Left ventricle myocardium inferior (tissue), 1 donor: ENCODE results near the gene RAET1G. TPM values are rescaled to one million over a fixed set of nuclear protein-coding genes. Genes with fewer than 3 reads are reported as not detected.

Source experiments
- DNase-seq: peaks from one replicate; pipeline ENCODE4 v3.0.0-alpha.2; 2020
- H3K27ac ChIP-seq: fragments of 200-600 bp; replicated peaks from 2 replicates; pipeline ENCODE4 v1.8.0; 2021
- H3K27me3 ChIP-seq: fragments of 200-600 bp; 2 replicates; pipeline ENCODE4 v1.8.0; 2021; ENCODE audit warnings: low read depth
- H3K36me3 ChIP-seq: fragments of 200-600 bp; 2 replicates; pipeline ENCODE4 v1.8.0; 2021
- H3K4me1 ChIP-seq: fragments of 200-600 bp; 2 replicates; pipeline ENCODE4 v1.8.0; 2021
- H3K4me3 ChIP-seq: fragments of 200-600 bp; 2 replicates; pipeline ENCODE4 v1.8.0; 2021; ENCODE audit warnings: mild to moderate bottlenecking, moderate library complexity
- H3K9me3 ChIP-seq: fragments of 200-600 bp; replicated peaks from 2 replicates; pipeline ENCODE4 v1.8.0; 2021
- CTCF ChIP-seq: fragments of 200-600 bp; IDR thresholded peaks from 2 replicates; pipeline ENCODE4 v1.8.0; 2021; ENCODE audit warnings: antibody characterized with exemption, mild to moderate bottlenecking, borderline replicate concordance
- intact Hi-C: fragments of 100-400 bp; cut with micrococcal nuclease; formaldehyde crosslinking; loops from one replicate; pipeline ENCODE4 v1.11.0; 2022
- total RNA-seq: library from RNA; stranded (reverse); fragmentation: NEBNext Ultra II Directional; extraction: Animal tissue kit (Norgen Biotek cat#: 25700); gene quantifications from one replicate; pipeline ENCODE4 v1.2.1, GENCODE V29; 2021
- donor health status: DM: no; HTN: yes; CAD: no; lungs with severe emphysema.

The RAET1G gene
- total RNA-seq, 1 donor from 2014 or later = 0.19 TPM

- no peak for DNase-seq
- H3K36me3 ChIP-seq = no peaks in the 10 kb centered on the region
- peak overlapping the region; percentile 70 for H3K4me3 ChIP-seq
- TF ChIP-seq CTCF = no peak
- peaks cover 48% of the 10 kb centered on the region for H3K27me3 ChIP-seq
- intact Hi-C loops = no loop called here
- H3K27ac ChIP-seq = no peak overlapping the region
- no peaks in the 10 kb centered on the region for H3K9me3 ChIP-seq
- H3K4me1 ChIP-seq = peaks cover 29% of the 10 kb centered on the region
Observed at GRCh38 chr6:149942461-149942829, 19.5 kb upstream of the RAET1G start.

GRCh38 chr6:149941583-149942460 is 18.9 kb upstream of the RAET1G start, which contains the start of gene ULBP2:
Gene ULBP2, plus strand, starts transcription at chr6:149942014. Its CDS starts 59 bp downstream, at chr6:149942073.
- Histone ChIP-seq H3K4me1 (peaks cover 29% of the 10 kb centered on the region), H3K27ac (peak within 1 kb of the TSS; percentile 67), H3K9me3 (no peaks in the 10 kb centered on the region), H3K36me3 (no peaks in the 10 kb centered on the region), H3K4me3 (peak within 1 kb of the TSS; percentile 70), H3K27me3 (peaks cover 54% of the 10 kb centered on the region)
- peak; percentile 85 for DNase-seq
- intact Hi-C loops = no loop called here
- no peak for TF ChIP-seq CTCF

GRCh38 chr6:149940672-149940982 is 17.7 kb upstream of the RAET1G start:
- Histone ChIP-seq H3K4me3 (no peak overlapping the region), H3K9me3 (no peaks in the 10 kb centered on the region), H3K27me3 (peaks cover 66% of the 10 kb centered on the region), H3K36me3 (no peaks in the 10 kb centered on the region), H3K27ac (no peak overlapping the region), H3K4me1 (peaks cover 29% of the 10 kb centered on the region)
- TF ChIP-seq CTCF = no peak
- intact Hi-C loops = no loop called here
- DNase-seq = no peak

GRCh38 chr6:149939909-149940671 is 17.2 kb upstream of the RAET1G start:
- no peak for DNase-seq
- no peaks in the 10 kb centered on the region for H3K9me3 ChIP-seq
- TF ChIP-seq CTCF = no peak
- intact Hi-C loops = no loop called here
- no peaks in the 10 kb centered on the region for H3K36me3 ChIP-seq
- H3K4me3 ChIP-seq = no peak overlapping the region
- H3K4me1 ChIP-seq = peaks cover 29% of the 10 kb centered on the region
- H3K27ac ChIP-seq = no peak overlapping the region
- H3K27me3 ChIP-seq = peaks cover 72% of the 10 kb centered on the region

- intact Hi-C loops = no loop called here
- H3K9me3 ChIP-seq = no peaks in the 10 kb centered on the region
- H3K4me3 ChIP-seq = no peak overlapping the region
- no peak for DNase-seq
- H3K27me3 ChIP-seq = peaks cover 80% of the 10 kb centered on the region
- H3K36me3 ChIP-seq = no peaks in the 10 kb centered on the region
- TF ChIP-seq CTCF = no peak
- no peak overlapping the region for H3K27ac ChIP-seq
- H3K4me1 ChIP-seq = peaks cover 29% of the 10 kb centered on the region
Observed at GRCh38 chr6:149939356-149939648, 16.4 kb upstream of the RAET1G start.
